ENCODE results near the gene DNAH17. TPM values are rescaled to one million over a fixed set of nuclear protein-coding genes. Genes with fewer than 3 reads are reported as not detected.

The DNAH17 gene
- polyA plus RNA-seq, 1 of the 3 experiments (the other 2 are of a cell fraction): not detected

DNA sequence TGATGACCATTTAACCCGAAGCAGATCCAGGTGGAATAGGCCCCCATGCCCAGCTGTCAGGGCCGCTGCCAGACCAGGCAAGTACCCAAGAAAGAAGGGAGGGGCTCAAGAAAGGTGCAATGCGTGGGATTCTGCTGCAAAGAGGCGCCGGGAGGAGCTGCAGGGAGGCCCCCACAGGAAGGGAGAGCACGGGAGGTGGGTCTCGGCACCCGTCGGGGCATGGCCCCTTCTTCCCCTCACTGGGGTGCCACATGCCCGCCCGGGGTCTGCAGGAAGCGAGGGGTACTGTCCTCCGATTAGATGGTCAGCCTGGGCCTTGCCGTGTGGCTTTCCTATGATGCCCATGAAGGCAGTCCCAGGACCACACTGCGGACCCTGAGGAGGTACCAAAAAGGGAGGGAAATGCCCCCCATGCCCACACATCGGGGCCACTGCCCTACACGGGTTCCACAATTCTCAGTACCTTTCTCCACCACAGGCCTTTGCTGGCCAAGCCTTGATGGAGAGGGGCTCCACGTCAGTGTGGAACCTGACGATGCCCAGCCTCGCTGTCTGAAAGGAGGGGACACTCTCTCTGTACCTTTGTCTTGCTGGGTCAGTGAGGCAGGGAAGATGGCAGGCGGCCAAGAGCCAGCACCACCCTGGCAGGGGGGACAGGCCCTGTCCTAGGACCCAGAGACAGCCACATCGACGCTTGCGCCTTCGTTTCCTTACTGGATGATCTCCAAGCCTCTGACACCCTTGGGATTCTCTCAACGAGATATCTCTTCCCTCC lies 45.5 kb upstream of the DNAH17 start:
- Histone ChIP-seq H3K9me3 (no peaks in the 10 kb centered on the region), H3K79me2 (ENCODE audit: insufficient read depth) (no peaks in the 10 kb centered on the region), H3K4me2 (no peak overlapping the region), H3K36me3 (replicated peaks in 1 of 2; ENCODE audit: control insufficient read depth in 1 of 2, insufficient read depth in 2 of 2, low read length in 1 of 2) (no peaks in the 10 kb centered on the region), H3K4me1 (ENCODE audit: control insufficient read depth in 1 of 2, insufficient read depth in 2 of 2, low read depth in 1 of 2, low read length in 1 of 2) (peaks cover 0 to 4% of the 10 kb centered on the region in 2 experiments; a peak in 1 of 4 replicates), H3F3A (replicated peaks; ENCODE audit: insufficient read depth) (no peaks in the 10 kb centered on the region), H3K9me2 (no peaks in the 10 kb centered on the region), H3K4me3 (ENCODE audit: low read depth in 2 of 2, low read length in 1 of 2) (no peak overlapping the region), H3K27me3 (ENCODE audit: insufficient read depth) (0 out of 2 replicates have a peak, but pooled peaks cover 3% of the 10 kb centered on the region), H4K20me1 (ENCODE audit: insufficient read depth) (no peaks in the 10 kb centered on the region), H3K9ac (no peak overlapping the region), H2AFZ (ENCODE audit: low read depth) (no peak overlapping the region), H3K27ac (ENCODE audit: low read depth in 2 of 2, low read length in 1 of 2) (no peak overlapping the region)
- ChIA-PET CTCF (no interaction called here), POLR2A (no interaction called here)
- no peak for DNase-seq
- WGBS (ENCODE audit: low lambda C conversion rate): 74% methylated on average over 24 of the region's 26 CpGs
- TF ChIP-seq TCF12 (IDR thresholded peaks at IDR 0.05): no peak
- TF ChIP-seq JUND (IDR thresholded peaks at IDR 0.05): no peak
- TF ChIP-seq USF2 (IDR thresholded peaks at IDR 0.05; ENCODE audit: borderline replicate concordance, low read depth, low read length): no peak
- TF ChIP-seq FOXM1 (IDR thresholded peaks at IDR 0.05; ENCODE audit: low read depth): no peak
- TF ChIP-seq NFIC (IDR thresholded peaks at IDR 0.05; ENCODE audit: borderline replicate concordance): no peak
- TF ChIP-seq MXI1 (IDR thresholded peaks at IDR 0.05; ENCODE audit: low read depth, low read length): no peak
- TF ChIP-seq SMC3 (IDR thresholded peaks at IDR 0.05; ENCODE audit: low read depth, low read length): no peak
- no peak for TF ChIP-seq MEF2A (IDR thresholded peaks at IDR 0.05; ENCODE audit: borderline replicate concordance, low read depth)
- TF ChIP-seq RFX5 (IDR thresholded peaks at IDR 0.05; ENCODE audit: low read length): no peak
- no peak for TF ChIP-seq EZH2phosphoT487 (IDR thresholded peaks at IDR 0.05; ENCODE audit: borderline replicate concordance, low read depth)
- no peak for TF ChIP-seq RXRA (IDR thresholded peaks at IDR 0.05; ENCODE audit: borderline replicate concordance, low read depth)
- no peak for TF ChIP-seq FOXJ3 (CRISPR knock-in tag; IDR thresholded peaks at IDR 0.05)
- TF ChIP-seq ZBTB33 (IDR thresholded peaks at IDR 0.05; ENCODE audit: borderline replicate concordance, low read depth): no peak
- no peak for TF ChIP-seq EP300 (IDR thresholded peaks at IDR 0.05; ENCODE audit: borderline replicate concordance in 1 of 2, low read depth in 1 of 2, low read length in 1 of 2)
- no peak for TF ChIP-seq SIN3A (IDR thresholded peaks at IDR 0.05; ENCODE audit: borderline replicate concordance, low read depth, low read length)
- no peak for TF ChIP-seq TEAD4 (IDR thresholded peaks at IDR 0.05; ENCODE audit: borderline replicate concordance, insufficient read depth)
- TF ChIP-seq, protein P1, sequence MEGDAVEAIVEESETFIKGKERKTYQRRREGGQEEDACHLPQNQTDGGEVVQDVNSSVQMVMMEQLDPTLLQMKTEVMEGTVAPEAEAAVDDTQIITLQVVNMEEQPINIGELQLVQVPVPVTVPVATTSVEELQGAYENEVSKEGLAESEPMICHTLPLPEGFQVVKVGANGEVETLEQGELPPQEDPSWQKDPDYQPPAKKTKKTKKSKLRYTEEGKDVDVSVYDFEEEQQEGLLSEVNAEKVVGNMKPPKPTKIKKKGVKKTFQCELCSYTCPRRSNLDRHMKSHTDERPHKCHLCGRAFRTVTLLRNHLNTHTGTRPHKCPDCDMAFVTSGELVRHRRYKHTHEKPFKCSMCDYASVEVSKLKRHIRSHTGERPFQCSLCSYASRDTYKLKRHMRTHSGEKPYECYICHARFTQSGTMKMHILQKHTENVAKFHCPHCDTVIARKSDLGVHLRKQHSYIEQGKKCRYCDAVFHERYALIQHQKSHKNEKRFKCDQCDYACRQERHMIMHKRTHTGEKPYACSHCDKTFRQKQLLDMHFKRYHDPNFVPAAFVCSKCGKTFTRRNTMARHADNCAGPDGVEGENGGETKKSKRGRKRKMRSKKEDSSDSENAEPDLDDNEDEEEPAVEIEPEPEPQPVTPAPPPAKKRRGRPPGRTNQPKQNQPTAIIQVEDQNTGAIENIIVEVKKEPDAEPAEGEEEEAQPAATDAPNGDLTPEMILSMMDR (IDR thresholded peaks at IDR 0.05): no peak
- TF ChIP-seq REST (IDR thresholded peaks at IDR 0.05; ENCODE audit: low read depth, low read length): no peak
- no peak for TF ChIP-seq FOSL2 (IDR thresholded peaks at IDR 0.05; ENCODE audit: borderline replicate concordance, low read depth)
- TF ChIP-seq NRF1 (IDR thresholded peaks at IDR 0.05; ENCODE audit: low read depth, low read length): no peak

Data from SK-N-SH (cell line).